HepG2 (cell line): Measurements from ENCODE around the gene COL27A1. TPM values are rescaled to one million over a fixed set of nuclear protein-coding genes. Genes with fewer than 3 reads are reported as not detected.

Experiments
- ATAC-seq: fragments of 200-7000 bp; cut with Tn5 transposase; 3 replicates; pipeline ENCODE4 v1.9.1; 2020; ENCODE audit warnings: mild to moderate bottlenecking, moderate library complexity
- BruUV-seq: library from RNA; stranded (reverse); fragments of 400-500 nt; replicated peaks from 2 replicates; lab custom pipeline; 2021; lab: Mats Ljungman, UMichigan
- CTCF ChIA-PET: fragments of 300-600 bp; formaldehyde crosslinking; extraction: SDS; loops from one replicate; lab custom pipeline; 2021; ENCODE audit warnings: low total read pairs, inconsistent platforms, low intra/inter-chr PET ratio; lab: Yijun Ruan, JAX
- POLR2A ChIA-PET: fragments of 350-600 bp; sonication (Branson Sonifier 250); formaldehyde crosslinking; loops from one replicate; lab custom pipeline; 2020; ENCODE audit warnings: antibody characterized with exemption, inconsistent platforms; lab: Yijun Ruan, JAX
- DNase-seq: peaks from one replicate; pipeline ENCODE4 v3.0.0-alpha.2; 2015; ENCODE audit warnings: low spot score
- FAIRE-seq: peaks from 3 replicates; lab custom pipeline; 2011; peaks lifted over from hg19 to GRCh38; lab: Jason Lieb, UNC
- H2AFZ ChIP-seq: one replicate; pipeline ENCODE4 v1.6.1; 2011; ENCODE audit warnings: low read length, inconsistent platforms
- H3K27ac ChIP-seq: fragments of 300-600 bp; 3 replicates; pipeline ENCODE4 v1.8.0; 2011; ENCODE audit warnings: mixed run types, mild to moderate bottlenecking, mixed read lengths, low read length, inconsistent platforms; ENCODE audit not compliant: insufficient read depth; ENCODE audit errors: extremely low read length
- H3K27me3 ChIP-seq, 2 experiments: fragments of 200-600 bp in 1 of 2; 2 replicates in 1 of 2; 3 replicates in 1 of 2; pipeline versions ENCODE4 v1.6.0 to v1.8.0; 2011; ENCODE audit warnings: low read length in 2 of 2, mild to moderate bottlenecking in 2 of 2, moderate library complexity in 2 of 2, inconsistent platforms in 1 of 2; ENCODE audit not compliant: insufficient read depth in 2 of 2, control insufficient read depth in 1 of 2
- H3K36me3 ChIP-seq, 2 experiments: fragments of 200-600 bp in 1 of 2; replicated peaks in 1 of 2; 2 replicates in 1 of 2; 3 replicates in 1 of 2; pipeline versions ENCODE4 v1.5.1 to v1.8.0; 2011; ENCODE audit warnings: low read length in 2 of 2, inconsistent platforms in 1 of 2; ENCODE audit not compliant: insufficient read depth in 2 of 2, control insufficient read depth in 1 of 2
- H3K4me1 ChIP-seq: 2 replicates; pipeline ENCODE4 v1.5.1; 2012; ENCODE audit warnings: low read length, inconsistent platforms; ENCODE audit not compliant: insufficient read depth
- H3K4me2 ChIP-seq: 2 replicates; pipeline ENCODE4 v1.6.0; 2011; ENCODE audit warnings: low read depth, low read length, inconsistent platforms
- H3K4me3 ChIP-seq, 3 experiments: fragments of 200-600 bp in 1 of 3; sonication (generic), shearing (Covaris generic) in 1 of 3; replicated peaks in 1 of 3; 2 replicates each; pipeline ENCODE4 v1.5.1; 2011 to 2016; ENCODE audit warnings: low read length in 3 of 3, inconsistent platforms in 2 of 3, low read depth in 2 of 3, mild to moderate bottlenecking in 2 of 3, control low read depth in 1 of 3, mixed read lengths in 1 of 3; ENCODE audit not compliant: insufficient read depth in 1 of 3
- H3K79me2 ChIP-seq: one replicate; pipeline ENCODE4 v1.6.1; 2011; ENCODE audit warnings: low read length, inconsistent platforms; ENCODE audit not compliant: insufficient read depth
- H3K9ac ChIP-seq: 2 replicates; pipeline ENCODE4 v1.6.0; 2011; ENCODE audit warnings: mild to moderate bottlenecking, low read depth, low read length, inconsistent platforms; ENCODE audit not compliant: insufficient read depth
- H3K9me3 ChIP-seq: 2 replicates; pipeline ENCODE4 v1.5.1; 2012; ENCODE audit warnings: mild to moderate bottlenecking, low read length
- H4K20me1 ChIP-seq: 2 replicates; pipeline ENCODE4 v1.6.0; 2011; ENCODE audit warnings: inconsistent platforms, mild to moderate bottlenecking, low read length, moderate library complexity; ENCODE audit not compliant: insufficient read depth
- CHD4 ChIP-seq: fragments of 200-600 bp; sonication (generic); IDR thresholded peaks from 2 replicates; pipeline ENCODE4 v1.7.0; 2017; ENCODE audit warnings: mild to moderate bottlenecking, low read length, borderline replicate concordance
- ELF1 ChIP-seq: sonication (generic); formaldehyde crosslinking; IDR thresholded peaks from 2 replicates; pipeline ENCODE4 v1.4.0; 2020; ENCODE audit warnings: missing genetic modification reagents
- HDAC6 ChIP-seq: fragments of 200-600 bp; sonication (generic); IDR thresholded peaks from 2 replicates; pipeline ENCODE4 v1.7.0; 2017; ENCODE audit warnings: mild to moderate bottlenecking, antibody characterized with exemption, low read length, low read depth
- PAXIP1 ChIP-seq: sonication (generic); formaldehyde crosslinking; conservative IDR thresholded peaks from 2 replicates; pipeline ENCODE4 v1.4.0; 2020; ENCODE audit warnings: mild to moderate bottlenecking, missing genetic modification reagents, moderate library complexity
- RCOR2 ChIP-seq: IDR thresholded peaks from 2 replicates; pipeline ENCODE4 v1.6.1; 2016; ENCODE audit warnings: missing biosample characterization, missing genetic modification reagents
- ZNF263 ChIP-seq: sonication (generic); formaldehyde crosslinking; IDR thresholded peaks from 2 replicates; pipeline ENCODE4 v1.4.0; 2020; ENCODE audit warnings: missing genetic modification reagents
- ZNF275 ChIP-seq: sonication (generic); formaldehyde crosslinking; IDR thresholded peaks from 2 replicates; pipeline ENCODE4 v1.8.0; 2022; ENCODE audit warnings: missing genetic modification reagents, mild to moderate bottlenecking, inconsistent platforms, borderline replicate concordance
- ZNF280D ChIP-seq: sonication (generic); formaldehyde crosslinking; IDR thresholded peaks from 2 replicates; pipeline ENCODE4 v1.5.1; 2020; ENCODE audit warnings: mild to moderate bottlenecking, missing genetic modification reagents
- ZNF335 ChIP-seq: sonication (generic); formaldehyde crosslinking; IDR thresholded peaks from 2 replicates; pipeline ENCODE4 v1.4.0; 2020; ENCODE audit warnings: missing genetic modification reagents
- ZNF460 ChIP-seq: sonication (generic); formaldehyde crosslinking; IDR thresholded peaks from 2 replicates; pipeline ENCODE4 v1.5.1; 2020; ENCODE audit warnings: missing genetic modification reagents, mild to moderate bottlenecking, borderline replicate concordance
- WGBS: methylation state at CpG from one replicate; pipeline ENCODE4 v1.1.6; 2017; ENCODE audit warnings: low lambda C conversion rate; 5-methylcytosine and 5-hydroxymethylcytosine counted together
- in situ Hi-C: cut with HindIII; loops from 2 replicates; pipeline ENCODE4 v1.10.0; 2017; ENCODE audit warnings: low pct_unique_long_range_greater_than_20kb; ENCODE audit not compliant: extremely low pct_ligation_motif_present
- intact Hi-C: fragments of 100-400 bp; cut with micrococcal nuclease; formaldehyde crosslinking; loops from one replicate; pipeline ENCODE4 v1.10.0; 2022; ENCODE audit not compliant: unreplicated experiment
- polyA plus RNA-seq, 8 experiments: library from polyadenylated mRNA; depleted of rRNA in 3 of 8; stranded (reverse) in 7 of 8; unstranded in 1 of 8; fragments of >200 nt; fragmentation: Illumina TruSeq in 4 of 8; extraction: Trizol in 4 of 8; gene quantifications; 2 replicates each; pipeline versions ENCODE4 v1.2.1 to v1.2.3, GENCODE V29; 2011 to 2016; ENCODE audit warnings: low read depth in 4 of 8, missing spikeins in 1 of 8, mixed read lengths in 1 of 8; ENCODE audit not compliant: insufficient read depth in 1 of 8
- total RNA-seq, 5 experiments: library from RNA; depleted of rRNA; stranded (reverse); fragments of >200 nt; fragmentation: Illumina TruSeq; extraction: Trizol; gene quantifications; 2 replicates each; pipeline ENCODE4 v1.2.3, GENCODE V29; 2016; ENCODE audit warnings: low read depth in 1 of 5
- TF ChIP-seq, protein P1 (sequence below): IDR thresholded peaks from 2 replicates; pipeline ENCODE4 v1.6.1; 2012; ENCODE audit warnings: low read depth, low read length, improper control_type of control experiment

The COL27A1 gene
- total and polyA plus RNA-seq, 2 of the 13 experiments (the other 11 are each of a cell fraction or from before 2014, with no cell fraction given): 71.3 to 89.1 TPM

- TF ChIP-seq PAXIP1 (CRISPR knock-in tag) (no peak), ELF1 (CRISPR knock-in tag) (no peak), ZNF335 (CRISPR knock-in tag) (no peak), HDAC6 (no peak), RCOR2 (CRISPR knock-in tag) (no peak)
- TF ChIP-seq, protein P1, sequence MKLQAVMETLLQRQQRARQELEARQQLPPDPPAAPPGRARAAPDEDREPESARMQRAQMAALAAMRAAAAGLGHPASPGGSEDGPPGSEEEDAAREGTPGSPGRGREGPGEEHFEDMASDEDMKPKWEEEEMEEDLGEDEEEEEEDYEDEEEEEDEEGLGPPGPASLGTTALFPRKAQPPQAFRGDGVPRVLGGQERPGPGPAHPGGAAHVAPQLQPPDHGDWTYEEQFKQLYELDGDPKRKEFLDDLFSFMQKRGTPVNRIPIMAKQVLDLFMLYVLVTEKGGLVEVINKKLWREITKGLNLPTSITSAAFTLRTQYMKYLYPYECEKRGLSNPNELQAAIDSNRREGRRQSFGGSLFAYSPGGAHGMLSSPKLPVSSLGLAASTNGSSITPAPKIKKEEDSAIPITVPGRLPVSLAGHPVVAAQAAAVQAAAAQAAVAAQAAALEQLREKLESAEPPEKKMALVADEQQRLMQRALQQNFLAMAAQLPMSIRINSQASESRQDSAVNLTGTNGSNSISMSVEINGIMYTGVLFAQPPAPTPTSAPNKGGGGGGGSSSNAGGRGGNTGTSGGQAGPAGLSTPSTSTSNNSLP: no peak
Observed at GRCh38 chr9:114187827-114188226, 32.5 kb downstream of the COL27A1 start (continued).

DNA sequence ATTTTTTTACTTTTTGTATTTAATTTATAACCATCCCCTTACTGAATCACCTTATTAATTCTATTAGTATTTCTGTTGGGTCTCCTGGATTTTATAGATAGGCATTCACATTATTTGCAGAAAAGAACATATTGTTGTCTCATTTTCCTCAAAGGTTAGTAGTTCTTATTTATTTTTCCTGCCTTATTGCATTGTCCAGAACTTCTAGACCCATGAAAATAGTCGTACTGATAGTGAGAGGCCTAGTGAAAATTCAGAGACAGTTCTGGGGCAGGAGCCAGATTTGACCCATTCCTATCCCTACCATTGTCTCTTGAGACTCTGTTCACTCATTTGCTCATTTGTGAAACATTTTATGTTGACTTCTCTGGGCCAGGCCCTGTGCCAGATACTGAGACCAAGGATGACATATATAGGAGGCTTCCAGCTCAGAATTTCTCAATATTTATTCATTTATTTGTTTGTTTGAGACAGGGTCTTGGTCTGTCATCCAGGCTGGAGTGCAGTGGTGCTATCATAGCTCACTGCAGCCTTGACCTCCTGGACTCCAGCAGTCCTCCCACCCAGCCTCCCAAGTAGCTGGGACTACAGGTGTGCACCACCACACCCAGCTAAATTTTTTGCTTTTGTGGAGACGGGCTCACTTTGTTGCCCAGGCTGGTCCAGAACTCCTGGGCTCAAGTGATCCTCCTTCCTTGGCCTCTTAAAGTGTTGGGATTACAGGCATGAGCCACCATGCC lies 34.7 kb downstream of the COL27A1 start:
- Histone ChIP-seq H3K36me3 (peaks cover 47 to 91% of the 10 kb centered on the region in 2 experiments), H4K20me1 (no peaks in the 10 kb centered on the region; the same call in 1 of the 2 replicates), H3K27ac (no peak overlapping the region), H3K4me2 (no peak overlapping the region), H3K79me2 (peaks cover 2% of the 10 kb centered on the region), H3K27me3 (no peaks in the 10 kb centered on the region), H3K4me1 (no peaks in the 10 kb centered on the region), H3K9me3 (peaks cover 14% of the 10 kb centered on the region; the same call in 1 of the 2 replicates), H2AFZ (no peak overlapping the region), H3K4me3 (no peak overlapping the region), H3K9ac (no peak overlapping the region)
- in situ Hi-C loops: no loop called here
- ATAC-seq (no peak), DNase-seq (no peak), FAIRE-seq (no peak)
- no TSS peak for BruUV-seq
- intact Hi-C loops: loop anchor here (5.0 kb wide), 1 partner anchor 33 kb away; the partner anchor contains the start of gene COL27A1
- 100% methylated on average over 2 of the region's 2 CpGs for WGBS
- ChIA-PET CTCF (no interaction called here), POLR2A (interaction anchor here (1.0 to 1.3 kb wide), 3 partner anchors 15 to 72 kb away, joined by 3 to 4 read pairs (median 3); no protein-coding TSS in a partner anchor)
- TF ChIP-seq ZNF280D (peak; percentile 89; the same call in 1 of the 2 replicates), ZNF275 (CRISPR knock-in tag) (no peak), CHD4 (peak; percentile 80; the same call in 1 of the 2 replicates), ZNF263 (CRISPR knock-in tag) (peak; percentile 64; the same call in 1 of the 2 replicates), ZNF460 (CRISPR knock-in tag) (peak; percentile 70; the same call in 1 of the 2 replicates)
